Transverse colon (tissue), 4 donors: ENCODE results near the gene SCG2. TPM values are rescaled to one million over a fixed set of nuclear protein-coding genes. Genes with fewer than 3 reads are reported as not detected.

Experiments
- DNase-seq: peaks from one replicate; pipeline ENCODE4 v3.0.0-alpha.2; 2019
- H3K27ac ChIP-seq, 4 donors: fragments of 200-600 bp; sonication (generic); 2 replicates each; pipeline ENCODE4 v1.5.1; 2016 to 2018; ENCODE audit warnings: inconsistent platforms in 4 of 4
- H3K27me3 ChIP-seq: fragments of 200-600 bp; sonication (generic); 2 replicates; pipeline ENCODE4 v1.5.1; 2017; ENCODE audit warnings: inconsistent platforms
- H3K36me3 ChIP-seq, 4 donors: fragments of 200-600 bp; sonication (generic); 2 replicates each; pipeline ENCODE4 v1.5.1; 2017 to 2019; ENCODE audit warnings: inconsistent platforms in 4 of 4
- H3K4me1 ChIP-seq, 4 donors: fragments of 200-600 bp; sonication (generic); 2 replicates each; pipeline ENCODE4 v1.5.1; 2017 to 2020; ENCODE audit warnings: inconsistent platforms in 4 of 4
- H3K4me3 ChIP-seq, 4 donors: fragments of 200-600 bp; sonication (generic); 1 replicate in 1 of 4; 2 replicates in 3 of 4; pipeline versions ENCODE4 v1.5.1 to v1.6.1; 2017 to 2019; ENCODE audit warnings: inconsistent platforms in 4 of 4
- H3K9me3 ChIP-seq, 2 donors: fragments of 200-600 bp; sonication (generic); 2 replicates each; pipeline ENCODE4 v1.5.1; 2017 to 2019; ENCODE audit warnings: inconsistent platforms in 2 of 2
- CTCF ChIP-seq, 5 experiments: fragments of 200-600 bp in 3 of 5; fragments of 450-650 bp in 2 of 5; sonication (generic) in 3 of 5; IDR thresholded peaks; 1 replicate in 2 of 5; 2 replicates in 3 of 5; pipeline ENCODE4 v1.5.1; 2016 to 2017; ENCODE audit warnings: antibody characterized with exemption in 5 of 5, inconsistent platforms in 3 of 5, mild to moderate bottlenecking in 2 of 5, moderate library complexity in 1 of 5
- EP300 ChIP-seq: sonication (generic); formaldehyde crosslinking; IDR thresholded peaks from one replicate; pipeline ENCODE4 v1.6.1; 2017; ENCODE audit warnings: antibody characterized with exemption, low read depth
- POLR2A ChIP-seq: fragments of 450-650 bp; IDR thresholded peaks from one replicate; pipeline ENCODE4 v1.6.1; 2016; ENCODE audit warnings: antibody characterized with exemption, mild to moderate bottlenecking, moderate library complexity
- POLR2AphosphoS5 ChIP-seq, 3 donors: sonication (generic); formaldehyde crosslinking; IDR thresholded peaks; one replicate each; pipeline ENCODE4 v1.6.1; 2016; ENCODE audit warnings: antibody characterized with exemption in 3 of 3
- WGBS, 2 donors: methylation state at CpG; one replicate each; pipeline ENCODE4 v1.1.5; 2018; ENCODE audit warnings: low coverage in 1 of 2; 5-methylcytosine and 5-hydroxymethylcytosine counted together
- in situ Hi-C, 4 donors: fragments of 200-750 bp; cut with MboI; loops; one replicate each; pipeline versions ENCODE4 v1.15.0 to v1.15.1; 2017; ENCODE audit warnings: low sequenced_read_pairs in 3 of 4, low pct_ligation_motif_present in 1 of 4, low pct_unique_long_range_greater_than_20kb in 1 of 4
- intact Hi-C: fragments of 100-400 bp; cut with DNase I; formaldehyde crosslinking; loops from one replicate; pipeline ENCODE4 v1.15.1; 2023; ENCODE audit warnings: low total_unique reads
- total RNA-seq, 4 donors: library from RNA; depleted of rRNA; stranded (reverse); fragments of >200 nt; gene quantifications; one replicate each; pipeline ENCODE4 v1.1.0, GENCODE V29; 2016

Gene SCG2
- total RNA-seq, 4 donors from 2014 or later, result 0.37 to 9.6 (median 4.5) TPM

- Histone ChIP-seq H3K36me3 (no peaks in the 10 kb centered on the region), H3K4me1 (no peaks in the 10 kb centered on the region), H3K27me3 (no peaks in the 10 kb centered on the region), H3K4me3 (no peak overlapping the region), H3K27ac (no peak overlapping the region), H3K9me3 (no peaks in the 10 kb centered on the region)
- no peak for DNase-seq
- intact Hi-C loops, result no loop called here
- TF ChIP-seq EP300, result no peak
- TF ChIP-seq POLR2A, result no peak
- no peak for TF ChIP-seq POLR2AphosphoS5 (IDR thresholded peaks at IDR 0.05)
- no peak for TF ChIP-seq CTCF (IDR thresholded peaks at IDR 0.05)
- 40 to 70% methylated on average over 1 to 6 of the region's 6 CpGs for WGBS, 2 donors
- in situ Hi-C loops, result no loop called here
Observed at GRCh38 chr2:223647258-223647952, 45.2 kb upstream of the SCG2 start.

- H3K9me3 ChIP-seq, result no peaks in the 10 kb centered on the region
- no peak overlapping the region for H3K4me3 ChIP-seq
- intact Hi-C loops (no loop called here), in situ Hi-C loops (no loop called here)
- no peak for DNase-seq
- H3K36me3 ChIP-seq, result no peaks in the 10 kb centered on the region
- TF ChIP-seq POLR2A, result no peak
- no peak for TF ChIP-seq POLR2AphosphoS5 (IDR thresholded peaks at IDR 0.05)
- TF ChIP-seq EP300, result no peak
- TF ChIP-seq CTCF (IDR thresholded peaks at IDR 0.05), result no peak
- no peak overlapping the region for H3K27ac ChIP-seq
- 52 to 58% methylated on average over 3 of the region's 3 CpGs for WGBS, 2 donors
- no peaks in the 10 kb centered on the region for H3K27me3 ChIP-seq
- H3K4me1 ChIP-seq, result peaks cover 0 to 4% (median 0%) of the 10 kb centered on the region in 4 donors
Observed at GRCh38 chr2:223644136-223644535, 42.0 kb upstream of the SCG2 start.

GRCh38 chr2:223643309-223643708, 41.1 kb upstream of the SCG2 start:
- Histone ChIP-seq H3K36me3 (no peaks in the 10 kb centered on the region), H3K4me3 (no peak overlapping the region), H3K9me3 (no peaks in the 10 kb centered on the region), H3K4me1 (peaks cover 0 to 4% (median 0%) of the 10 kb centered on the region in 4 donors), H3K27ac (no peak overlapping the region), H3K27me3 (no peaks in the 10 kb centered on the region)
- no peak for DNase-seq
- intact Hi-C loops, result no loop called here
- no peak for TF ChIP-seq EP300
- no peak for TF ChIP-seq CTCF (IDR thresholded peaks at IDR 0.05)
- TF ChIP-seq POLR2A, result no peak
- TF ChIP-seq POLR2AphosphoS5 (IDR thresholded peaks at IDR 0.05), result no peak
- WGBS, 2 donors, result 68 to 100% methylated on average over 1 to 4 of the region's 4 CpGs
- in situ Hi-C loops, result no loop called here

- Histone ChIP-seq H3K4me3 (no peak overlapping the region), H3K9me3 (no peaks in the 10 kb centered on the region), H3K36me3 (no peaks in the 10 kb centered on the region), H3K27ac (no peak overlapping the region), H3K27me3 (no peaks in the 10 kb centered on the region), H3K4me1 (peaks cover 0 to 4% (median 0%) of the 10 kb centered on the region in 4 donors)
- TF ChIP-seq POLR2AphosphoS5 (IDR thresholded peaks at IDR 0.05), result no peak
- TF ChIP-seq CTCF (IDR thresholded peaks at IDR 0.05), result no peak
- TF ChIP-seq POLR2A, result no peak
- no peak for TF ChIP-seq EP300
- 71 to 96% methylated on average over 1 of the region's 1 CpG for WGBS, 2 donors
- intact Hi-C loops (no loop called here), in situ Hi-C loops (no loop called here)
- DNase-seq, result no peak
Observed at GRCh38 chr2:223642506-223642905, 40.3 kb upstream of the SCG2 start.
